Measurements from ENCODE around the gene DLX2. TPM values are rescaled to one million over a fixed set of nuclear protein-coding genes. Genes with fewer than 3 reads are reported as not detected.

The DLX2 gene
- total and polyA plus RNA-seq, 12 donors, result 0.06 to 0.49 (median 0.15) TPM; not detected in 5

DNA sequence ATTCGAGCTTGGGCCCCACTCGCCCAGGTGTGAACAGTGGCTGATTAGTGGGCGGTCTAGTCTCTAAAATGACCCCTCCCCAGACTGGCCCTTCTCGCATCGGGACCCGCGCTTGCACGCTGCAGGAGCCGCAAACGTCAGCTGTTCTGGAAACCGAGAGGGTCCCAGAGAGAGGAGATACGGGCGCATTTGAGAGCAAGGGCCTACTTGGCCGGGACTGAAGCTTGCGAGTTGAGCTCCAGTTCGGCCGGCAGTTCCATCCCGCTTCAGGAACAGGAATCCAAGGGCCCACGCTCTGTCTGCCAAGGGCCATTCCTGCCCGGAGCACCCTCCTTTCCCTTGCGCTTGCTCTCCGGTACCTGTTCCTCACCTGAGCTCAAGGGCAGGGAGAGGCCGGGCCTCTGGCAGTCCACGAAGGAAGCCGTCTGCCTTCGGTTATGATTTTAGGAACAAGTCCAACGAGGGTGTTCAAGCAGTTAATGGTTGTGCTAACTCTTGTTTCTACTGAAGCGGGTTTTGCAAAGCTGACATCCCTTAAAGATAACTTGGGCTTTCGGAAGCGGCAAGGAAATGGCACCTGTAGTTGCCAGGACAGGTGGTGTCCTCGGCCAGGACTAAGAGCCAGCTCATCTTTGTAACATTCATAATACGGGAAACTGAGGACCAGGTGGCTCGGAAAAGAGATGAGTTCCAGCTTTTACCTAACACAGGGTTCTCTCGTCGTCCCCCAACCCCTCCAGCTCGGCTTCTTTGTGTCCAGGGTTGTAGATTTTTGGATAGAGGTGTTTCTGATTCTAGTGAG, 21.3 kb downstream of the DLX2 start:
- TF ChIP-seq, protein P1, sequence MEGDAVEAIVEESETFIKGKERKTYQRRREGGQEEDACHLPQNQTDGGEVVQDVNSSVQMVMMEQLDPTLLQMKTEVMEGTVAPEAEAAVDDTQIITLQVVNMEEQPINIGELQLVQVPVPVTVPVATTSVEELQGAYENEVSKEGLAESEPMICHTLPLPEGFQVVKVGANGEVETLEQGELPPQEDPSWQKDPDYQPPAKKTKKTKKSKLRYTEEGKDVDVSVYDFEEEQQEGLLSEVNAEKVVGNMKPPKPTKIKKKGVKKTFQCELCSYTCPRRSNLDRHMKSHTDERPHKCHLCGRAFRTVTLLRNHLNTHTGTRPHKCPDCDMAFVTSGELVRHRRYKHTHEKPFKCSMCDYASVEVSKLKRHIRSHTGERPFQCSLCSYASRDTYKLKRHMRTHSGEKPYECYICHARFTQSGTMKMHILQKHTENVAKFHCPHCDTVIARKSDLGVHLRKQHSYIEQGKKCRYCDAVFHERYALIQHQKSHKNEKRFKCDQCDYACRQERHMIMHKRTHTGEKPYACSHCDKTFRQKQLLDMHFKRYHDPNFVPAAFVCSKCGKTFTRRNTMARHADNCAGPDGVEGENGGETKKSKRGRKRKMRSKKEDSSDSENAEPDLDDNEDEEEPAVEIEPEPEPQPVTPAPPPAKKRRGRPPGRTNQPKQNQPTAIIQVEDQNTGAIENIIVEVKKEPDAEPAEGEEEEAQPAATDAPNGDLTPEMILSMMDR (IDR thresholded peaks at IDR 0.05), result no peak
- no peak for TF ChIP-seq POLR2A (IDR thresholded peaks at IDR 0.05)
- Histone ChIP-seq H3K4me1 (replicated peaks in 1 of 2) (peaks cover 16 to 30% of the 10 kb centered on the region in 2 donors), H3K4me3 (no peak overlapping the region), H3K36me3 (replicated peaks in 1 of 2) (no peaks in the 10 kb centered on the region), H3K9me3 (replicated peaks in 1 of 3) (no peaks in the 10 kb centered on the region), H3K27me3 (peaks cover 61% of the 10 kb centered on the region), H3K27ac (no peak overlapping the region)
- DNase-seq, result no peak
- WGBS, 4 donors, result 26 to 28% (median 26%) methylated on average over 31 to 36 of the region's 36 CpGs
- intact Hi-C loops (cut with DNase I), result no loop called here

DNA sequence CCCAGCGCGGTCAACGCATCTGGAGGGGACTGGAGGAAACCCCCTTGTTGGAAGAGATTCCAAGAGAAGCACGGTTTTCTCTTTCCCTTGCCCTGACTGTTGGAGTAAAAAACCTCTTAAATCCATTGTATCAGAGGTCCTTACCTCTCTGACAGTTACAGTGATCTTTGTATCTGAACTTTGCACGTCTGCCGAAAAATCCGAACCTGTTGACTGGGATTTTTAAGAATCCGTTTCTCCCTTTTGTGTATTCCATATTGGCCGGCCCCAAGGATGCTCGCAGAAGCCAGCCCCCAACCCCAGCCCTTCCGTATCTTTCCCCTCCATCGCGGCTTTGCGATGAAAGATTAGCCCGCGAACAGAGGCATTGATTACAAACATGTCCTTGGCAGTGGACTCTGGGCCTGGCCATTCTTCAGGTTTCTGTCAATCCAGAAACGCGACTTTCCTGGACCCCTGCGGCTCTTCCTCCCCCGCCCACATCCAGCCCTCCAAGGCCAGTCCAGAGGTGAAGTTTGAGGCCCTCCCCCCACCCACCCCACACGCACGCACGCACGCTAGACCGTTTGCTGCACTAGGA, 22.0 kb downstream of the DLX2 start:
- Histone ChIP-seq H3K36me3 (replicated peaks in 1 of 2) (no peaks in the 10 kb centered on the region), H3K27me3 (peaks cover 54% of the 10 kb centered on the region), H3K4me3 (no peak overlapping the region), H3K27ac (no peak overlapping the region), H3K9me3 (replicated peaks in 1 of 3) (no peaks in the 10 kb centered on the region), H3K4me1 (replicated peaks in 1 of 2) (peaks cover 16 to 25% of the 10 kb centered on the region in 2 donors)
- 37 to 53% (median 44%) methylated on average over 18 to 25 of the region's 25 CpGs for WGBS, 4 donors
- intact Hi-C loops (cut with DNase I), result no loop called here
- TF ChIP-seq, protein P1 (IDR thresholded peaks at IDR 0.05), result no peak
- TF ChIP-seq POLR2A (IDR thresholded peaks at IDR 0.05), result no peak
- DNase-seq, result no peak

DNA sequence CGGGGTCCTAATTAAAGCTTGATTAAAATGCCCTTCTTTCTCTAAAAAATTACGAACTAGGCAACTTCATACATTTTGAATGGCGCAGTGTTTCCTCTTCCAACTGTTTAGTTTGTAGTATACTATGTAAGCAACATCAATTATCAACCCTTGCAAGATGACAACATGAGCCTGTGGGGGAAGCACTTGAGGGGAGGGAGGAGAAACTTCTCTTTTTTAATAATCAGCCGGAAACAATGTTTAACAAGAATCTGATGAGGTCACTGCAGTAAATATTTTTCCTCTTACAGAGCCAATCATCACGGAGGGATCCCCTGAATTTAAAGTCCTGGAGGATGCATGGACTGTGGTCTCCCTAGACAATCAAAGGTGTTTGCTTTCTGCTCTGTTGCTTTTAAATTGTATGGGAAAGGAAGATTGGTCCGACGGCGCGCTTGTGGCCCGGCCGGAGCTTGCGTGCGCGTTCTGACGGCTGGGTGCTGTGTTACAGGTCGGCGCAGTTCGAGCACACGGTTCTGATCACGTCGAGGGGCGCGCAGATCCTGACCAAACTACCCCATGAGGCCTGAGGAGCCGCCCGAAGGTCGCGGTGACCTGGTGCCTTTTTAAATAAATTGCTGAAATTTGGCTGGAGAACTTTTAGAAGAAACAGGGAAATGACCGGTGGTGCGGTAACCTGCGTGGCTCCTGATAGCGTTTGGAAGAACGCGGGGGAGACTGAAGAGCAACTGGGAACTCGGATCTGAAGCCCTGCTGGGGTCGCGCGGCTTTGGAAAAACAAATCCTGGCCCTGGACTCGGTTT, 22.7 kb downstream of the DLX2 start:
- no peak overlapping the region for H3K27ac ChIP-seq
- H3K36me3 ChIP-seq (replicated peaks in 1 of 2), result no peaks in the 10 kb centered on the region
- 56 to 70% (median 62%) methylated on average over 37 to 38 of the region's 38 CpGs for WGBS, 4 donors
- intact Hi-C loops (cut with DNase I), result no loop called here
- H3K4me3 ChIP-seq, result no peak overlapping the region
- peaks cover 10 to 19% of the 10 kb centered on the region in 2 donors for H3K4me1 ChIP-seq (replicated peaks in 1 of 2)
- TF ChIP-seq, protein P1 (IDR thresholded peaks at IDR 0.05), result no peak
- no peak for TF ChIP-seq POLR2A (IDR thresholded peaks at IDR 0.05)
- peaks cover 49% of the 10 kb centered on the region for H3K27me3 ChIP-seq
- H3K9me3 ChIP-seq (replicated peaks in 1 of 3), result no peaks in the 10 kb centered on the region
- DNase-seq, result no peak

DNA sequence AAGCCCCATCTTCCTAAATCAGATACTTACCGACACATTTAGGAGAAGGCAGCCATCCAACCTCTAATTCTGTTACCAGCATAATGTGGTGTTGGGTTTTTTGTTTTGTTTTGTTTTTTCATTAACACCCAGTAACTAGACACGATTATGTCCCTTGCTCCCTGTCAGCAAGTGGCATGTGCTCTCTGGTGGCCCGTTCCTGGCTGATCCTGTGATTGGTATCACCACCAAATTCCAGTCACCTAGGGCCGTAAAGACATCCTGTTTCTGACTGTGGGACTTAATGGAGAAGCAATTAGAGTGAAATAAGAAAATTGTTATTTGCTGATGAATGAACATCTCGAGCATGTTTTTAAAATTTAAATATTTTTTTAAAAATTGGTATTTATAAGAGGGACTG, 23.3 kb downstream of the DLX2 start:
- Histone ChIP-seq H3K36me3 (replicated peaks in 1 of 2) (no peaks in the 10 kb centered on the region), H3K4me3 (no peak overlapping the region), H3K27ac (no peak overlapping the region), H3K27me3 (peaks cover 43% of the 10 kb centered on the region), H3K4me1 (replicated peaks in 1 of 2) (peaks cover 3 to 12% of the 10 kb centered on the region in 2 donors), H3K9me3 (replicated peaks in 1 of 3) (no peaks in the 10 kb centered on the region)
- no peak for TF ChIP-seq POLR2A (IDR thresholded peaks at IDR 0.05)
- TF ChIP-seq, protein P1 (IDR thresholded peaks at IDR 0.05), result no peak
- intact Hi-C loops (cut with DNase I), result no loop called here
- no peak for DNase-seq
- WGBS, 4 donors, result 92 to 95% (median 94%) methylated on average over 5 of the region's 5 CpGs

All from adrenal gland (tissue), 12 donors.